ENCODE measurements around the gene PRRC2A. TPM values are rescaled to one million over a fixed set of nuclear protein-coding genes. Genes with fewer than 3 reads are reported as not detected.

The PRRC2A gene
- total RNA-seq, 4 donors from 2014 or later: 68.8 to 138 (median 89.2) TPM

DNA sequence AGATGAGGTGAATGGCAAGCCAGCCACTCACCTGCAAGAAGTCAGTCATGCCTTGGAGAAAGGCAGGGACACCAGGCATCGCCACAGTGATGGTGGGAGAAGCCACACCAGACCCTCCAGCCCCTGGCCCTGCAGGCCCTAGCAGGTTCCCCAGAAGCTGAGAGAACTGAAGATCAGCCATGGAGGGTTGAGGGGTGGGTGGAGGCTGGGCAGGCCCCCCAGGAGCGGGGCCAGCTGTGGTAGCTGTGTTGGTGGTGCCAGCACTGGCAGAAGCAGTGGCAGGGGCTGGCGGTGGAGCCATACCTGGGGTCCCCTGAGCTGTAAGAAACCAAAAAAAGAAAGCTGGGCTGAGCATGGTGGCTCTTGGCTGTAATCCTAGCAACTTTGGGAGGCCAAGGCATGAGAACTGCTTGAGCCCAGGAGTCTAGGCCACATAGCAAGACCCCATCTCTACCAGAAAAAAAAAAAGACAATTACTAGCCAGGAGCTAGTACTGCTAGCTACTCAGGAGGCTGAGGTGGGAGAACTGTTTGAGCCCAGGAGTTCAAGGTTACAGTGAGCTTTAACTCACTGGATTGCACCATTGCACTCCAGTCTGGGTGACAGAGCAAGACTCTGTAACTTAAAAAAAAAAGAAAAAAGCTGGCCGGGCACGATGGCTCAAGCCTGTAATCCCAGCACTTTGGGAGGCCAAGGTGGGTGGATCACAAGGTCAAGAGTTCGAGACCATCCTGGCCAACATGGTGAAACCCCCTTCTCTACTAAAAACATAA is 22.5 kb downstream of the PRRC2A start:
- WGBS: 90% methylated on average over 5 of the region's 6 CpGs
- Histone ChIP-seq H3K4me3 (no peak overlapping the region), H3K9me3 (no peaks in the 10 kb centered on the region), H3K4me1 (no peaks in the 10 kb centered on the region), H3K27ac (replicated peaks in 1 of 4) (no peak overlapping the region), H3K27me3 (no peaks in the 10 kb centered on the region), H3K36me3 (peaks cover 95 to 100% (median 99%) of the 10 kb centered on the region in 4 donors)
- no peak for TF ChIP-seq POLR2AphosphoS5 (IDR thresholded peaks at IDR 0.05)
- no peak for TF ChIP-seq EP300 (IDR thresholded peaks at IDR 0.05)
- TF ChIP-seq POLR2A (IDR thresholded peaks at IDR 0.05; ENCODE audit: low read depth): no peak
- TF ChIP-seq, protein P1, sequence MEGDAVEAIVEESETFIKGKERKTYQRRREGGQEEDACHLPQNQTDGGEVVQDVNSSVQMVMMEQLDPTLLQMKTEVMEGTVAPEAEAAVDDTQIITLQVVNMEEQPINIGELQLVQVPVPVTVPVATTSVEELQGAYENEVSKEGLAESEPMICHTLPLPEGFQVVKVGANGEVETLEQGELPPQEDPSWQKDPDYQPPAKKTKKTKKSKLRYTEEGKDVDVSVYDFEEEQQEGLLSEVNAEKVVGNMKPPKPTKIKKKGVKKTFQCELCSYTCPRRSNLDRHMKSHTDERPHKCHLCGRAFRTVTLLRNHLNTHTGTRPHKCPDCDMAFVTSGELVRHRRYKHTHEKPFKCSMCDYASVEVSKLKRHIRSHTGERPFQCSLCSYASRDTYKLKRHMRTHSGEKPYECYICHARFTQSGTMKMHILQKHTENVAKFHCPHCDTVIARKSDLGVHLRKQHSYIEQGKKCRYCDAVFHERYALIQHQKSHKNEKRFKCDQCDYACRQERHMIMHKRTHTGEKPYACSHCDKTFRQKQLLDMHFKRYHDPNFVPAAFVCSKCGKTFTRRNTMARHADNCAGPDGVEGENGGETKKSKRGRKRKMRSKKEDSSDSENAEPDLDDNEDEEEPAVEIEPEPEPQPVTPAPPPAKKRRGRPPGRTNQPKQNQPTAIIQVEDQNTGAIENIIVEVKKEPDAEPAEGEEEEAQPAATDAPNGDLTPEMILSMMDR (IDR thresholded peaks at IDR 0.05): no peak
- intact Hi-C loops (cut with DNase I): no loop called here
- DNase-seq (ENCODE audit: extremely low spot score): no peak

DNA sequence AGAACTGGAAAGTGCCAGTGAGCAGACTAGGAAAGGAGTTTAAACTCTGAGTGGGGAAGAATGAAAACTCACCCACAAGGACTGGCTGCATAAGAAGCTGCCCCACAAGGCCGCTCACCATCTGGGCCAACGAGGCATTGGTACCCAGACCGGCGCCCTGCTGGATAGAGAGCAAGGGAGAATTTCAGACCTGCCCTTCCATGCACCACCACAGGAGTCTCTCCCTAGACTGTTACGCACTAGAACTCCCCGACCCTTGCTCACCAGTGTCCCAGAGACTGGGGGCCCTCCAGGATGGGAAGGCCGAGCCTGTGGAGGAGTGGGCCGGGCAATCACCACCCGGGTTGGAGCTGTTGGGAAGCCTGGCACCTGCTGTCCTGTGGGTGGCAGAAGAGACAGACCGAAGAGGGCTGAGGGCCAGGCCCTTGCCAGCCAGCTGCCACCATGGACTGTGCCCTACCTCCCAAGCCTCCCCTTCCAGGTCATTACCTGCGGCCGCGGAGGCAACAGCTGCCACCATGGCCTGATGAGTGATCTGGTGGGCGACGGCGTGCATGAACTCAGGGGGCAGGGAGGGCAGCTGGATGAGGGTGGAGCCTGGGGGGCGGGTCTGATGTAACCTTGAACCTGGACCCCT is 23.4 kb downstream of the PRRC2A start:
- intact Hi-C loops (cut with DNase I): no loop called here
- WGBS: 92% methylated on average over 9 of the region's 17 CpGs
- H3K36me3 ChIP-seq: peaks cover 95 to 100% (median 99%) of the 10 kb centered on the region in 4 donors

DNA sequence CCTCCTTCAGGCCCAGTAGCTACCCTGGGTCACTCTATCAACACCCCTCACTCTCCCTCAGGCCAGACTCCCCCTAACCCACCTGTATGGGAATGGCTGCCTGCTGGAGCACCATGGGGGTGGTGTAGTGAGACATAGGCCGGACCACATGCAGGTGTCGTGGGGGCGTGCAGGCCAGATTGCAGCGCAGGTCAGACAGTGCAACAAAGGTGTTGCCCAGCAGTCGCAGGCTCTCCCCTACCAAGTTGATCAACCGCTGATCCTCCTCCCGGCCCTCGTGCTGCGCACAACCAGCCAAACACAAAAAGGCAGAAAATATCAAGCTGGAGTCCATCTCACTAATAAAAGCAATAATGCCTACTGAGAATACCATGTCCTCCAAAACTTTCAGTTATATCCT is 24.8 kb downstream of the PRRC2A start:
- H3K4me1 ChIP-seq: peaks cover 2 to 11% (median 8%) of the 10 kb centered on the region in 4 donors
- H3K36me3 ChIP-seq: peaks cover 86 to 100% (median 95%) of the 10 kb centered on the region in 4 donors
- no peaks in the 10 kb centered on the region for H3K27me3 ChIP-seq
- WGBS: 94% methylated on average over 5 of the region's 9 CpGs
- intact Hi-C loops (cut with DNase I): no loop called here
- no peak overlapping the region for H3K4me3 ChIP-seq
- H3K27ac ChIP-seq (replicated peaks in 1 of 4): no peak overlapping the region
- DNase-seq (ENCODE audit: extremely low spot score): no peak
- no peak for TF ChIP-seq POLR2A (IDR thresholded peaks at IDR 0.05; ENCODE audit: low read depth)
- TF ChIP-seq POLR2AphosphoS5 (IDR thresholded peaks at IDR 0.05): no peak
- TF ChIP-seq, protein P1 (IDR thresholded peaks at IDR 0.05): no peak
- TF ChIP-seq EP300 (IDR thresholded peaks at IDR 0.05): no peak
- no peaks in the 10 kb centered on the region for H3K9me3 ChIP-seq

More for the DNA sequence above, 23.4 kb downstream of the PRRC2A start:
- Histone ChIP-seq H3K27ac (replicated peaks in 1 of 4) (no peak overlapping the region), H3K9me3 (no peaks in the 10 kb centered on the region), H3K4me1 (no peaks in the 10 kb centered on the region), H3K4me3 (no peak overlapping the region), H3K27me3 (no peaks in the 10 kb centered on the region)
- no peak for TF ChIP-seq EP300 (IDR thresholded peaks at IDR 0.05)
- TF ChIP-seq, protein P1 (IDR thresholded peaks at IDR 0.05): no peak
- DNase-seq (ENCODE audit: extremely low spot score): no peak

DNA sequence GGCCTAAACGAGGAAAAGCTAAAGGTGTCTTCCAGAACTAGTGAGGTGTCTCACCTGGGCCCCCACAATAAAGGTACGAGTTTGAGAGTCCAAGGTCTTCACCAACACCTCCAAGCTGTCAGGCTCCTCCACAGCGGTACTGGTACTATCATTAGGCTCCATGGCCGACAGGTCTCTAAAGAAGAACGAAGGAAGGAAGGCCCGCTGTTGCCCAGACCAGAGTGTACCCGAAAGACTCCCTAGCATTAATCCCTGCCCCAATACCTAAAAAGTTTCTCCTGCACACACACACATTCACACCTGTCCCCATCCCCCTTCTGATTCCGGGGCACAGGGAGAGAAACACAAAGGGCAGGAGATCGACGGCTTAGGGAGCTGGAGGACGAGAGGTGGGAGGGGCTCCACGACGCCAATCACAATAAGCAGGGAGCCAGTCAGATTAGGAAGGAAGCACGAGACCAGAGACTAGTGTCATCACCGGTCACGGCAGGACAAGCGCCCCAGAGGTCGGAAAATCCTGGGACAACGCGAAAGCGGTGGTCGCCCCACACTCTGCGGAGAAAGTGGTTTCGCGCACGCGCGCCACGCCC is 31.2 kb downstream of the PRRC2A start:
- peak in 1 of 2 donors; percentile 74 for TF ChIP-seq POLR2AphosphoS5 (IDR thresholded peaks at IDR 0.05)
- TF ChIP-seq, protein P1 (IDR thresholded peaks at IDR 0.05): no peak
- TF ChIP-seq EP300 (IDR thresholded peaks at IDR 0.05): no peak
- TF ChIP-seq POLR2A (IDR thresholded peaks at IDR 0.05; ENCODE audit: low read depth): no peak
- intact Hi-C loops (cut with DNase I): no loop called here
- Histone ChIP-seq H3K36me3 (peaks cover 24 to 58% (median 45%) of the 10 kb centered on the region in 4 donors), H3K4me1 (peaks cover 25 to 50% (median 33%) of the 10 kb centered on the region in 4 donors), H3K4me3 (peak overlapping the region; percentile 72 to 84 (median 77)), H3K27me3 (no peaks in the 10 kb centered on the region), H3K9me3 (no peaks in the 10 kb centered on the region), H3K27ac (replicated peaks in 1 of 4) (peak overlapping the region; percentile 92 to 98 (median 96))
- 3% methylated on average over 29 of the region's 29 CpGs for WGBS
- peak; percentile 96 for DNase-seq (ENCODE audit: extremely low spot score)

All from esophagus muscularis mucosa (tissue), 4 donors.